ENCODE results near the gene NDUFA8. TPM values are rescaled to one million over a fixed set of nuclear protein-coding genes. Genes with fewer than 3 reads are reported as not detected.

The NDUFA8 gene
- polyA plus RNA-seq, 4 donors = 68.0 to 188 (median 106) TPM

GRCh38 chr9:122131401-122132001 is 28.1 kb downstream of the NDUFA8 start:
- Histone ChIP-seq H3K4me1 (ENCODE audit: control insufficient read depth in 3 of 3, insufficient read depth in 2 of 3, low read depth in 1 of 3, low read length in 2 of 3) (peaks cover 0 to 3% (median 0%) of the 10 kb centered on the region in 3 donors), H3K27ac (ENCODE audit: low read depth in 1 of 3, low read length in 2 of 3) (no peak overlapping the region), H3K4me3 (ENCODE audit: low read depth in 1 of 3, low read length in 3 of 3) (no peak overlapping the region), H3K36me3 (ENCODE audit: control insufficient read depth in 3 of 3, insufficient read depth in 2 of 3, low read depth in 1 of 3, low read length in 3 of 3) (no peaks in the 10 kb centered on the region), H3K9me3 (ENCODE audit: control insufficient read depth in 2 of 2, insufficient read depth in 1 of 2, low read depth in 1 of 2, low read length in 1 of 2) (no peaks in the 10 kb centered on the region), H3K27me3 (ENCODE audit: control insufficient read depth in 3 of 3, insufficient read depth in 3 of 3, low read length in 3 of 3) (peaks cover 0 to 52% (median 7%) of the 10 kb centered on the region in 3 donors)
- 20 to 36% (median 22%) methylated on average over 21 of the region's 21 CpGs for WGBS, 3 donors
- DNase-seq (peak in 1 of 2 donors; percentile 17), FAIRE-seq (no peak)

- peaks cover 0 to 58% (median 9%) of the 10 kb centered on the region in 3 donors for H3K27me3 ChIP-seq (ENCODE audit: control insufficient read depth in 3 of 3, insufficient read depth in 3 of 3, low read length in 3 of 3)
- WGBS, 3 donors = 67 to 77% (median 74%) methylated on average over 4 of the region's 4 CpGs
- FAIRE-seq = no peak
These were observed 28.7 kb downstream of the NDUFA8 start for GRCh38 chr9:122130837-122131236.

GRCh38 chr9:122129969-122130368 is 29.6 kb downstream of the NDUFA8 start:
- DNase-seq = no peak
- no peak overlapping the region for H3K4me3 ChIP-seq (ENCODE audit: low read depth in 1 of 3, low read length in 3 of 3)
- FAIRE-seq = no peak
- no peaks in the 10 kb centered on the region for H3K36me3 ChIP-seq (ENCODE audit: control insufficient read depth in 3 of 3, insufficient read depth in 2 of 3, low read depth in 1 of 3, low read length in 3 of 3)
- H3K27ac ChIP-seq (ENCODE audit: low read depth in 1 of 3, low read length in 2 of 3) = no peak overlapping the region
- H3K4me1 ChIP-seq (ENCODE audit: control insufficient read depth in 3 of 3, insufficient read depth in 2 of 3, low read depth in 1 of 3, low read length in 2 of 3) = peaks cover 0 to 8% (median 0%) of the 10 kb centered on the region in 3 donors
- H3K27me3 ChIP-seq (ENCODE audit: control insufficient read depth in 3 of 3, insufficient read depth in 3 of 3, low read length in 3 of 3) = peaks cover 0 to 67% (median 13%) of the 10 kb centered on the region in 3 donors
- 85 to 93% (median 87%) methylated on average over 2 of the region's 2 CpGs for WGBS, 3 donors
- H3K9me3 ChIP-seq (ENCODE audit: control insufficient read depth in 2 of 2, insufficient read depth in 1 of 2, low read depth in 1 of 2, low read length in 1 of 2) = no peaks in the 10 kb centered on the region

More at GRCh38 chr9:122130837-122131236, 28.7 kb downstream of the NDUFA8 start:
- Histone ChIP-seq H3K4me3 (ENCODE audit: low read depth in 1 of 3, low read length in 3 of 3) (no peak overlapping the region), H3K4me1 (ENCODE audit: control insufficient read depth in 3 of 3, insufficient read depth in 2 of 3, low read depth in 1 of 3, low read length in 2 of 3) (peaks cover 0 to 8% (median 0%) of the 10 kb centered on the region in 3 donors), H3K36me3 (ENCODE audit: control insufficient read depth in 3 of 3, insufficient read depth in 2 of 3, low read depth in 1 of 3, low read length in 3 of 3) (no peaks in the 10 kb centered on the region), H3K9me3 (ENCODE audit: control insufficient read depth in 2 of 2, insufficient read depth in 1 of 2, low read depth in 1 of 2, low read length in 1 of 2) (no peaks in the 10 kb centered on the region), H3K27ac (ENCODE audit: low read depth in 1 of 3, low read length in 2 of 3) (no peak overlapping the region)
- DNase-seq = no peak

GRCh38 chr9:122128969-122129343 is 30.6 kb downstream of the NDUFA8 start:
- WGBS, 3 donors = 82 to 88% (median 84%) methylated on average over 7 of the region's 7 CpGs
- peaks cover 0 to 8% (median 0%) of the 10 kb centered on the region in 3 donors for H3K4me1 ChIP-seq (ENCODE audit: control insufficient read depth in 3 of 3, insufficient read depth in 2 of 3, low read depth in 1 of 3, low read length in 2 of 3)
- peaks cover 0 to 77% (median 13%) of the 10 kb centered on the region in 3 donors for H3K27me3 ChIP-seq (ENCODE audit: control insufficient read depth in 3 of 3, insufficient read depth in 3 of 3, low read length in 3 of 3)
- no peak for DNase-seq
- no peak for FAIRE-seq
- H3K4me3 ChIP-seq (ENCODE audit: low read depth in 1 of 3, low read length in 3 of 3) = no peak overlapping the region
- no peak overlapping the region for H3K27ac ChIP-seq (ENCODE audit: low read depth in 1 of 3, low read length in 2 of 3)
- no peaks in the 10 kb centered on the region for H3K9me3 ChIP-seq (ENCODE audit: control insufficient read depth in 2 of 2, insufficient read depth in 1 of 2, low read depth in 1 of 2, low read length in 1 of 2)
- H3K36me3 ChIP-seq (ENCODE audit: control insufficient read depth in 3 of 3, insufficient read depth in 2 of 3, low read depth in 1 of 3, low read length in 3 of 3) = no peaks in the 10 kb centered on the region

- FAIRE-seq = no peak
- H3K27ac ChIP-seq (ENCODE audit: low read depth in 1 of 3, low read length in 2 of 3) = no peak overlapping the region
These were observed 31.3 kb downstream of the NDUFA8 start for GRCh38 chr9:122128007-122128968.

GRCh38 chr9:122127396-122127798 is 32.2 kb downstream of the NDUFA8 start:
- DNase-seq (no peak), FAIRE-seq (no peak)
- Histone ChIP-seq H3K9me3 (ENCODE audit: control insufficient read depth in 2 of 2, insufficient read depth in 1 of 2, low read depth in 1 of 2, low read length in 1 of 2) (no peaks in the 10 kb centered on the region), H3K4me3 (ENCODE audit: low read depth in 1 of 3, low read length in 3 of 3) (no peak overlapping the region), H3K4me1 (ENCODE audit: control insufficient read depth in 3 of 3, insufficient read depth in 2 of 3, low read depth in 1 of 3, low read length in 2 of 3) (peaks cover 0 to 8% (median 0%) of the 10 kb centered on the region in 3 donors), H3K27me3 (ENCODE audit: control insufficient read depth in 3 of 3, insufficient read depth in 3 of 3, low read length in 3 of 3) (peaks cover 0 to 74% (median 13%) of the 10 kb centered on the region in 3 donors), H3K36me3 (ENCODE audit: control insufficient read depth in 3 of 3, insufficient read depth in 2 of 3, low read depth in 1 of 3, low read length in 3 of 3) (no peaks in the 10 kb centered on the region), H3K27ac (ENCODE audit: low read depth in 1 of 3, low read length in 2 of 3) (no peak overlapping the region)
- 73 to 74% (median 73%) methylated on average over 10 of the region's 10 CpGs for WGBS, 3 donors

More at GRCh38 chr9:122128007-122128968, 31.3 kb downstream of the NDUFA8 start:
- Histone ChIP-seq H3K4me3 (ENCODE audit: low read depth in 1 of 3, low read length in 3 of 3) (no peak overlapping the region), H3K36me3 (ENCODE audit: control insufficient read depth in 3 of 3, insufficient read depth in 2 of 3, low read depth in 1 of 3, low read length in 3 of 3) (no peaks in the 10 kb centered on the region), H3K9me3 (ENCODE audit: control insufficient read depth in 2 of 2, insufficient read depth in 1 of 2, low read depth in 1 of 2, low read length in 1 of 2) (no peaks in the 10 kb centered on the region), H3K27me3 (ENCODE audit: control insufficient read depth in 3 of 3, insufficient read depth in 3 of 3, low read length in 3 of 3) (peaks cover 0 to 77% (median 13%) of the 10 kb centered on the region in 3 donors), H3K4me1 (ENCODE audit: control insufficient read depth in 3 of 3, insufficient read depth in 2 of 3, low read depth in 1 of 3, low read length in 2 of 3) (peaks cover 0 to 8% (median 0%) of the 10 kb centered on the region in 3 donors)
- DNase-seq = no peak
- 75 to 81% (median 78%) methylated on average over 20 to 24 of the region's 24 CpGs for WGBS, 3 donors

GRCh38 chr9:122126331-122127261 is 33.0 kb downstream of the NDUFA8 start:
- WGBS, 3 donors = 6 to 11% (median 6%) methylated on average over 59 to 64 of the region's 64 CpGs
- Histone ChIP-seq H3K4me3 (ENCODE audit: low read depth in 1 of 3, low read length in 3 of 3) (peak overlapping the region in 1 of 3 donors; percentile 5), H3K4me1 (ENCODE audit: control insufficient read depth in 3 of 3, insufficient read depth in 2 of 3, low read depth in 1 of 3, low read length in 2 of 3) (peaks cover 0 to 8% (median 0%) of the 10 kb centered on the region in 3 donors), H3K27me3 (ENCODE audit: control insufficient read depth in 3 of 3, insufficient read depth in 3 of 3, low read length in 3 of 3) (peaks cover 0 to 67% (median 12%) of the 10 kb centered on the region in 3 donors), H3K9me3 (ENCODE audit: control insufficient read depth in 2 of 2, insufficient read depth in 1 of 2, low read depth in 1 of 2, low read length in 1 of 2) (no peaks in the 10 kb centered on the region), H3K36me3 (ENCODE audit: control insufficient read depth in 3 of 3, insufficient read depth in 2 of 3, low read depth in 1 of 3, low read length in 3 of 3) (no peaks in the 10 kb centered on the region), H3K27ac (ENCODE audit: low read depth in 1 of 3, low read length in 2 of 3) (no peak overlapping the region)
- DNase-seq (peak in 1 of 2 donors; percentile 26), FAIRE-seq (no peak)

Measured in small intestine (tissue), 7 donors.